ENCODE measurements around the gene ALPK3. TPM values are rescaled to one million over a fixed set of nuclear protein-coding genes. Genes with fewer than 3 reads are reported as not detected.

The ALPK3 gene
- total and polyA plus RNA-seq, 9 of the 15 experiments (the other 6 are each of a cell fraction or from before 2014, with no cell fraction given), result 0.04 to 1.0 (median 0.07) TPM; not detected in 2

- no peak for TF ChIP-seq THAP12 (CRISPR knock-in tag; IDR thresholded peaks at IDR 0.05)
- TF ChIP-seq ZBTB49 (CRISPR knock-in tag; IDR thresholded peaks at IDR 0.05; ENCODE audit: borderline replicate concordance), result no peak
- TF ChIP-seq NEUROD1 (IDR thresholded peaks at IDR 0.05; ENCODE audit: borderline replicate concordance, low read depth, low read length, partially characterized antibody), result no peak
- TF ChIP-seq NUFIP1 (IDR thresholded peaks at IDR 0.05; ENCODE audit: partially characterized antibody), result no peak
- TF ChIP-seq DNMT1 (IDR thresholded peaks at IDR 0.05), result no peak
Measured at GRCh38 chr15:84880822-84881519, 63.8 kb downstream of the ALPK3 start (continued).

Measured in K562 (cell line).